DOHH2 (cell line): Measurements from ENCODE around the gene SYNDIG1.

Experiments
- H3F3A ChIP-seq: fragments of 200-600 bp; sonication (generic), shearing (Covaris generic); 2 replicates; pipeline ENCODE4 v1.6.0; 2016; ENCODE audit warnings: antibody characterized with exemption, mild to moderate bottlenecking; ENCODE audit not compliant: control insufficient read depth, insufficient read depth
- H3K27ac ChIP-seq: fragments of 200-600 bp; sonication (generic); 2 replicates; pipeline ENCODE4 v1.5.1; 2014; ENCODE audit warnings: low read depth, mild to moderate bottlenecking, low read length, moderate library complexity
- H3K27me3 ChIP-seq: fragments of 200-600 bp; sonication (generic); 2 replicates; pipeline ENCODE4 v1.6.1; 2014; ENCODE audit warnings: mild to moderate bottlenecking, low read length, mixed read lengths; ENCODE audit not compliant: control insufficient read depth
- H3K36me3 ChIP-seq: fragments of 200-600 bp; sonication (generic); 2 replicates; pipeline ENCODE4 v1.6.1; 2014; ENCODE audit warnings: mild to moderate bottlenecking, low read length, moderate library complexity, mixed read lengths; ENCODE audit not compliant: control insufficient read depth
- H3K4me1 ChIP-seq: fragments of 200-600 bp; sonication (generic); 2 replicates; pipeline ENCODE4 v1.6.1; 2014; ENCODE audit warnings: mild to moderate bottlenecking, low read length, mixed read lengths; ENCODE audit not compliant: control insufficient read depth
- H3K4me2 ChIP-seq: fragments of 200-600 bp; sonication (generic); 2 replicates; pipeline ENCODE4 v1.6.0; 2014; ENCODE audit warnings: mild to moderate bottlenecking, low read length, moderate library complexity
- H3K4me3 ChIP-seq: fragments of 200-600 bp; sonication (generic); 2 replicates; pipeline ENCODE4 v1.5.1; 2014; ENCODE audit warnings: mild to moderate bottlenecking, low read length, mixed read lengths
- H3K79me2 ChIP-seq: fragments of 200-600 bp; sonication (generic); 2 replicates; pipeline ENCODE4 v1.6.1; 2014; ENCODE audit warnings: mild to moderate bottlenecking, low read length, mixed read lengths; ENCODE audit not compliant: control insufficient read depth
- H3K9me2 ChIP-seq: fragments of 200-600 bp; sonication (generic); replicated peaks from 2 replicates; pipeline ENCODE4 v1.6.1; 2014; ENCODE audit warnings: mild to moderate bottlenecking, low read length, mixed read lengths; ENCODE audit not compliant: control insufficient read depth
- H3K9me3 ChIP-seq: fragments of 200-600 bp; sonication (generic); 2 replicates; pipeline ENCODE4 v1.6.1; 2014; ENCODE audit warnings: antibody characterized with exemption, low read length, mixed read lengths; ENCODE audit not compliant: control insufficient read depth, insufficient read depth
- H4K20me1 ChIP-seq: fragments of 200-600 bp; sonication (generic); 2 replicates; pipeline ENCODE4 v1.6.0; 2014; ENCODE audit warnings: low read depth, mild to moderate bottlenecking, antibody characterized with exemption, low read length, moderate library complexity; ENCODE audit not compliant: control insufficient read depth, insufficient read depth
- CTCF ChIP-seq: fragments of 200-600 bp; sonication (generic); IDR thresholded peaks from one replicate; pipeline ENCODE4 v1.5.1; 2014; ENCODE audit warnings: antibody characterized with exemption, mild to moderate bottlenecking, low read depth, low read length; ENCODE audit not compliant: poor library complexity, severe bottlenecking
- EZH2phosphoT487 ChIP-seq: fragments of 200-600 bp; sonication (generic); IDR thresholded peaks from 2 replicates; pipeline ENCODE4 v1.6.1; 2017; ENCODE audit warnings: borderline replicate concordance, mild to moderate bottlenecking, antibody characterized with exemption, low read length, moderate library complexity, mixed read lengths

The SYNDIG1 gene

GRCh38 chr20:24534282-24534681 is 64.9 kb downstream of the SYNDIG1 start:
- H3F3A ChIP-seq, result no peaks in the 10 kb centered on the region
- no peak for TF ChIP-seq CTCF
- no peak for TF ChIP-seq EZH2phosphoT487
- no peaks in the 10 kb centered on the region for H3K9me2 ChIP-seq
- no peaks in the 10 kb centered on the region for H3K9me3 ChIP-seq
- H3K4me2 ChIP-seq, result no peak overlapping the region
- H3K4me3 ChIP-seq, result no peak overlapping the region
- no peaks in the 10 kb centered on the region for H3K79me2 ChIP-seq
- H4K20me1 ChIP-seq, result no peaks in the 10 kb centered on the region
- H3K27me3 ChIP-seq, result no peaks in the 10 kb centered on the region
- no peaks in the 10 kb centered on the region for H3K4me1 ChIP-seq
- H3K27ac ChIP-seq, result no peak overlapping the region
- no peaks in the 10 kb centered on the region for H3K36me3 ChIP-seq

- no peak for TF ChIP-seq EZH2phosphoT487
- no peak for TF ChIP-seq CTCF
- no peaks in the 10 kb centered on the region for H3F3A ChIP-seq
- no peaks in the 10 kb centered on the region for H3K36me3 ChIP-seq
- no peak overlapping the region for H3K4me2 ChIP-seq
- H3K9me3 ChIP-seq, result no peaks in the 10 kb centered on the region
- H3K4me1 ChIP-seq, result no peaks in the 10 kb centered on the region
- H3K27ac ChIP-seq, result no peak overlapping the region
- no peak overlapping the region for H3K4me3 ChIP-seq
- H3K9me2 ChIP-seq, result no peaks in the 10 kb centered on the region
- no peaks in the 10 kb centered on the region for H4K20me1 ChIP-seq
- no peaks in the 10 kb centered on the region for H3K27me3 ChIP-seq
- H3K79me2 ChIP-seq, result no peaks in the 10 kb centered on the region
Observed at GRCh38 chr20:24535941-24536730, 66.7 kb downstream of the SYNDIG1 start.

GRCh38 chr20:24537210-24537609 is 67.8 kb downstream of the SYNDIG1 start:
- no peaks in the 10 kb centered on the region for H3K36me3 ChIP-seq

More at GRCh38 chr20:24537210-24537609, 67.8 kb downstream of the SYNDIG1 start:
- no peak overlapping the region for H3K27ac ChIP-seq
- H3K4me2 ChIP-seq, result no peak overlapping the region
- no peak overlapping the region for H3K4me3 ChIP-seq
- H3F3A ChIP-seq, result no peaks in the 10 kb centered on the region
- H3K27me3 ChIP-seq, result no peaks in the 10 kb centered on the region
- H3K9me2 ChIP-seq, result no peaks in the 10 kb centered on the region
- H4K20me1 ChIP-seq, result no peaks in the 10 kb centered on the region
- no peaks in the 10 kb centered on the region for H3K79me2 ChIP-seq
- H3K9me3 ChIP-seq, result no peaks in the 10 kb centered on the region
- H3K4me1 ChIP-seq, result no peaks in the 10 kb centered on the region
- TF ChIP-seq EZH2phosphoT487 (no peak), CTCF (no peak)
